A549 (cell line): Measurements from ENCODE around the gene PTGER2.

Source experiments
- CBX2 ChIP-seq: fragments of 200-600 bp; sonication (generic); IDR thresholded peaks from 2 replicates; pipeline ENCODE4 v1.6.1; 2016; ENCODE audit warnings: low read depth, mild to moderate bottlenecking, borderline replicate concordance
- CTCF ChIP-seq: fragments of >200 bp; sonication (Bioruptor Twin); formaldehyde crosslinking; IDR thresholded peaks from 3 replicates; pipeline ENCODE4 v1.5.1; 2016
- EP300 ChIP-seq, 2 experiments: fragments of >200 bp; sonication (Bioruptor Twin); formaldehyde crosslinking; IDR thresholded peaks; 2 replicates in 1 of 2; 3 replicates in 1 of 2; pipeline ENCODE4 v1.6.1; 2016 to 2017
- ESRRA ChIP-seq: fragments of 150-350 bp; IDR thresholded peaks from 2 replicates; pipeline ENCODE4 v1.6.1; 2014; ENCODE audit warnings: mild to moderate bottlenecking, low read length, borderline replicate concordance
- HDAC2 ChIP-seq: fragments of 200-600 bp; sonication (generic); IDR thresholded peaks from 2 replicates; pipeline ENCODE4 v1.6.1; 2016
- HOXA7 ChIP-seq: fragments of 250-450 bp; sonication (Bioruptor Pico); IDR thresholded peaks from 2 replicates; pipeline ENCODE4 v1.5.0; 2020; ENCODE audit warnings: mild to moderate bottlenecking, moderate library complexity
- NPAS2 ChIP-seq: fragments of 250-450 bp; sonication (Bioruptor Pico); IDR thresholded peaks from 2 replicates; pipeline ENCODE4 v1.8.0; 2022; ENCODE audit warnings: mild to moderate bottlenecking, moderate library complexity, borderline replicate concordance
- PBX3 ChIP-seq: IDR thresholded peaks from 2 replicates; pipeline ENCODE4 v1.6.1; 2012
- POLR2A ChIP-seq: IDR thresholded peaks from 2 replicates; pipeline ENCODE4 v1.6.1; 2012; ENCODE audit warnings: mild to moderate bottlenecking, low read length

- no peak for TF ChIP-seq HOXA7 (CRISPR knock-in tag)
- TF ChIP-seq NPAS2 (CRISPR knock-in tag), result no peak
- TF ChIP-seq CTCF, result no peak
- no peak for TF ChIP-seq POLR2A
- TF ChIP-seq EP300 (IDR thresholded peaks at IDR 0.05), result no peak
- TF ChIP-seq ESRRA, result no peak
- TF ChIP-seq HDAC2, result no peak
- TF ChIP-seq PBX3, result no peak
- TF ChIP-seq CBX2, result no peak
Observed at GRCh38 chr14:52312931-52313355, 1.2 kb upstream of the PTGER2 start.
